Esophagus muscularis mucosa (tissue), 4 donors: ENCODE measurements around the gene SHTN1. TPM values are rescaled to one million over a fixed set of nuclear protein-coding genes. Genes with fewer than 3 reads are reported as not detected.

ENCODE experiments used
- DNase-seq: peaks from one replicate; pipeline ENCODE4 v3.0.0-alpha.2; 2017; ENCODE audit errors: extremely low spot score
- H3K27ac ChIP-seq, 4 donors: fragments of 200-600 bp; sonication (generic); replicated peaks in 1 of 4; 1 replicate in 3 of 4; 2 replicates in 1 of 4; pipeline ENCODE4 v1.5.1; 2016 to 2019; ENCODE audit warnings: mild to moderate bottlenecking in 1 of 4
- H3K27me3 ChIP-seq, 4 donors: fragments of 200-600 bp; sonication (generic); one replicate each; pipeline versions ENCODE4 v1.5.1 to v1.6.0; 2016 to 2019
- H3K36me3 ChIP-seq, 4 donors: fragments of 200-600 bp; sonication (generic); one replicate each; pipeline ENCODE4 v1.5.1; 2016 to 2019
- H3K4me1 ChIP-seq, 4 donors: fragments of 200-600 bp; sonication (generic); one replicate each; pipeline ENCODE4 v1.5.1; 2016 to 2019
- H3K4me3 ChIP-seq, 4 donors: fragments of 200-600 bp; sonication (generic); 1 replicate in 2 of 4; 2 replicates in 2 of 4; pipeline ENCODE4 v1.5.1; 2016 to 2019; ENCODE audit warnings: mild to moderate bottlenecking in 4 of 4, moderate library complexity in 1 of 4
- H3K9me3 ChIP-seq, 4 donors: fragments of 200-600 bp; sonication (generic); 1 replicate in 3 of 4; 2 replicates in 1 of 4; pipeline ENCODE4 v1.5.1; 2016 to 2019
- EP300 ChIP-seq: sonication (generic); formaldehyde crosslinking; IDR thresholded peaks from one replicate; pipeline ENCODE4 v1.6.1; 2017; ENCODE audit warnings: antibody characterized with exemption
- POLR2A ChIP-seq: fragments of 450-650 bp; IDR thresholded peaks from one replicate; pipeline ENCODE4 v1.6.1; 2017; ENCODE audit warnings: antibody characterized with exemption, moderate library complexity, mild to moderate bottlenecking, low read depth
- POLR2AphosphoS5 ChIP-seq, 2 donors: sonication (generic); formaldehyde crosslinking; IDR thresholded peaks; one replicate each; pipeline ENCODE4 v1.6.1; 2017; ENCODE audit warnings: antibody characterized with exemption in 2 of 2
- WGBS: methylation state at CpG from one replicate; pipeline ENCODE4 v1.1.5; 2018; 5-methylcytosine and 5-hydroxymethylcytosine counted together
- intact Hi-C: fragments of 100-400 bp; cut with DNase I; formaldehyde crosslinking; loops from one replicate; pipeline ENCODE4 v1.15.1; 2023
- total RNA-seq, 4 donors: library from RNA; depleted of rRNA; stranded (reverse); fragments of >200 nt; gene quantifications; one replicate each; pipeline versions ENCODE4 v1.1.0 to v1.2.1, GENCODE V29; 2016
- TF ChIP-seq, protein P1 (sequence below), 3 experiments: fragments of 200-600 bp in 2 of 3; fragments of 450-650 bp in 1 of 3; sonication (generic) in 2 of 3; IDR thresholded peaks; one replicate each; pipeline ENCODE4 v1.5.1; 2017 to 2019; ENCODE audit warnings: antibody characterized with exemption in 3 of 3, mild to moderate bottlenecking in 2 of 3, moderate library complexity in 1 of 3

SHTN1 gene
- total RNA-seq, 4 donors from 2014 or later = 3.5 to 8.6 (median 6.1) TPM

DNA sequence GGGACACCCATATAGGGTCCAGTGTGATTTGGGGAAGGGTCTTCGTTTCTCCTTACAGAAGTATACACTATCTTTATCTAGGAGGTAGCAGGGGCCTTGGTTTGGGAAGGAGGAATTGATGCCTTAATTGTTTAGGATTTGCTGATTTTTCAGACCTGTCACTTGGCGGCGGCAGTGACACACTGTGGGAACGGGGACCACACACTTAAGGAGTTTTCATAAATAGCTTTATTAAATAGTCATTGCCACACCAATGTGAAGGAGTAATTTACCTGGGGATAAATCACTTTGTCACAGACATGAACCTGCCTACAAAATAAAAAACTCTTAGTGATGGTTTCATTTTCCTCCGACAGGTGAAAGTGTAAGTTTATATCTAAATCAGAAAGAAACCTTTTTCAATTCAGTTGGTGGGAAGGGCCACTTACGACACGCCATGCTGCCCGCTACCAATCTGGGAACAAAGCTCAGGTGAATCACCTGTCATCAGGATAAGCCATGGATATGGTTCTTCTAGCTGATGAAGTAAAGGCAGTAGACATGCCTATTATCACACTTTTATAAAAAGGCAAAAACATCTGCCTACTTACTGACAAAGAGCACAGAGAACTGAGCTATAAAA lies 168.0 kb downstream of the SHTN1 start:
- no peaks in the 10 kb centered on the region for H3K4me1 ChIP-seq
- TF ChIP-seq, protein P1, sequence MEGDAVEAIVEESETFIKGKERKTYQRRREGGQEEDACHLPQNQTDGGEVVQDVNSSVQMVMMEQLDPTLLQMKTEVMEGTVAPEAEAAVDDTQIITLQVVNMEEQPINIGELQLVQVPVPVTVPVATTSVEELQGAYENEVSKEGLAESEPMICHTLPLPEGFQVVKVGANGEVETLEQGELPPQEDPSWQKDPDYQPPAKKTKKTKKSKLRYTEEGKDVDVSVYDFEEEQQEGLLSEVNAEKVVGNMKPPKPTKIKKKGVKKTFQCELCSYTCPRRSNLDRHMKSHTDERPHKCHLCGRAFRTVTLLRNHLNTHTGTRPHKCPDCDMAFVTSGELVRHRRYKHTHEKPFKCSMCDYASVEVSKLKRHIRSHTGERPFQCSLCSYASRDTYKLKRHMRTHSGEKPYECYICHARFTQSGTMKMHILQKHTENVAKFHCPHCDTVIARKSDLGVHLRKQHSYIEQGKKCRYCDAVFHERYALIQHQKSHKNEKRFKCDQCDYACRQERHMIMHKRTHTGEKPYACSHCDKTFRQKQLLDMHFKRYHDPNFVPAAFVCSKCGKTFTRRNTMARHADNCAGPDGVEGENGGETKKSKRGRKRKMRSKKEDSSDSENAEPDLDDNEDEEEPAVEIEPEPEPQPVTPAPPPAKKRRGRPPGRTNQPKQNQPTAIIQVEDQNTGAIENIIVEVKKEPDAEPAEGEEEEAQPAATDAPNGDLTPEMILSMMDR (IDR thresholded peaks at IDR 0.05) = no peak
- TF ChIP-seq POLR2AphosphoS5 (IDR thresholded peaks at IDR 0.05) = no peak
- TF ChIP-seq EP300 = no peak
- no peak for TF ChIP-seq POLR2A
- H3K36me3 ChIP-seq = peaks cover 0 to 20% (median 2%) of the 10 kb centered on the region in 4 donors
- H3K4me3 ChIP-seq = no peak overlapping the region
- H3K9me3 ChIP-seq = no peaks in the 10 kb centered on the region
- intact Hi-C loops = no loop called here
- H3K27ac ChIP-seq = no peak overlapping the region
- DNase-seq = peak; percentile 57
- no peaks in the 10 kb centered on the region for H3K27me3 ChIP-seq
- 80% methylated on average over 8 of the region's 8 CpGs for WGBS

DNA sequence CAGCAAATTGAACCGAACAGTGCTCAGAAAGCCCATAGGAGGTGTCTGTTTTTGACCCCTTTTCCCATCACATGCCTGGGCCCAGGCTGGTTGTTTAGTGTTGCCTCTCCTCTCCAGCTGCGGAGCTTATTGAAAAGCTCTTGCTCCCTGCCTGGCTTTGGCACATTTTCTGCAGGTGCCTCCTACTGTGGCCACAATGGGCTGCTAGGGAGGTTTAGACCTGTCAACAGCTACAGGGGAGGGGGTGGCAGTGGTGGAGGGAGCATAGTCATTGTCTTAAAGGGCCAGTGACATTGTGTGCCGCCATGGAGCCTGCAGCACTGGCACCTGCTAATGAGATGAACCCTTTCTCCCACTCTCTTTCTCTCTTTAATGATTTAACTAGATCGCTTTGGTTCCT lies 168.9 kb downstream of the SHTN1 start:
- WGBS = 74% methylated on average over 4 of the region's 4 CpGs
- peak; percentile 83 for DNase-seq
- peaks cover 0 to 27% (median 2%) of the 10 kb centered on the region in 4 donors for H3K36me3 ChIP-seq
- intact Hi-C loops = no loop called here
- no peaks in the 10 kb centered on the region for H3K4me1 ChIP-seq
- H3K27me3 ChIP-seq = no peaks in the 10 kb centered on the region
- H3K4me3 ChIP-seq = no peak overlapping the region
- no peak overlapping the region for H3K27ac ChIP-seq
- TF ChIP-seq POLR2A (no peak), POLR2AphosphoS5 (IDR thresholded peaks at IDR 0.05) (no peak), EP300 (no peak)
- TF ChIP-seq, protein P1 (IDR thresholded peaks at IDR 0.05) = no peak
- no peaks in the 10 kb centered on the region for H3K9me3 ChIP-seq

DNA sequence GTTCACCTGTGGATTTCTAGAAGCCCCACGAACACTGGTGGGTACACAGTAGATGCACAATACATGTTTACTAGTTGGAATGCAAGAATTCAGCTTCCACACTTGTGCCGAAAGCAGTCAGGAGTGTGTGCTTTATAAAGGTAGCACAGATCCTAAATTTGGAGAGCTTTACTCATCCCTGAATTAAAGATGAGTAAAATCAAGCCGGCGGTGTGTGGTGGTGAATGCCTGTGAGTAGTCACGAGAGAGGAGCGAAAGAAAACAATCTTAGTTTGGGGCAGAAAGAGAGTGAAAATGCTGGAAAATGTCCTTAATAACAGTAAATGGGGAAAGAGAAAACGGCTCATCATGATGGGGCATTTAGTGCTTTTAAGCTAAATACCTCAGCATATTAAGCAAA lies 169.3 kb downstream of the SHTN1 start:
- 69% methylated on average over 7 of the region's 7 CpGs for WGBS
- H3K4me3 ChIP-seq = no peak overlapping the region
- TF ChIP-seq, protein P1 (IDR thresholded peaks at IDR 0.05) = no peak
- TF ChIP-seq POLR2A = no peak
- TF ChIP-seq POLR2AphosphoS5 (IDR thresholded peaks at IDR 0.05) = no peak
- no peak for TF ChIP-seq EP300

DNA sequence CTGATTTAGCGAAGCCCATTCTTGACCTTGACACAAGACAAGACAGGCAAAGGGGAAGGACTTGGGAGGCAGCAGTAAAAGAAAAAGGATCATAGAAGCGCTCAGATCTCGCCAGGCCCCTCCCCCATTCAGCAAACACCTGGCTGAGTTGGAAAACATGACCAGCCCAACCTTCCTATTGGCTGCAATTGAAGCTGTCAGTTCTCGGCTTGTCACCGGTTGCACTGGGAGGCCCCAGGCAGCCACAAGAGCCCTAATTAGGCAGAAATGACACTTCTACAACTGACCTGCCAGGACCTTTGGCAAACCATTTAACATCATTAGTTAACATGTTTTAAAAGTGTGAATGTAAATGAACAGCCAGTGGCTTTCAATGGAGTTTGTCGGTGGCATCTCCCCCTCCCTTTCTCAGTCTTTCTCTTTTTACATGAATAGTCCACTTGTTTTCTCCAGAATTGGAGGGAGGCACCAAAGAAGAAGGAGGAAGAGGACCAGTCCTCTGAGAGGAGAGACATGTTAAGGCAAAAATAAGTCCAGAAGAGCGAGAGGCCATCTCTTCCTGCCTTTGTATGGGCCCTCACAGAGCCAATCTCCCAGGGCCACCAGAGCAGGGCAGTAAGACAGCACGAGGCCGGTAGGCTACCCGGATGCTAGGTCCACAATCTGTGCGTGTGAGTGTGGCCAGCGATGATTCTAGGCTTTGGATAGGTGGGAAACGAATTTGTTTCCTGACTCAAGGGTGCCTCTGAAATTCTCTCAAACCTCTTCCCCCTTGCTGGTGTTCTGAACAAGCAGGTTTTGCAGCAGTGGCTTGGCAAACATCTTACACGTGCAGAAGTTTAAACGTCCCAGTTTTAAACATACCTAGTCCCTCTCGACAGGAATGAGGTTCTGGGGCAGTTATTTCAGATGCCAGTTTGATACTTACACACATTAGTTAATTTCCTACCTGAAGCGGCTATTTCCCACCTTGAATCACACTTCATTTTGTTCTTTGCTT lies 170.7 kb downstream of the SHTN1 start:
- intact Hi-C loops = no loop called here
- peaks cover 0 to 34% (median 2%) of the 10 kb centered on the region in 4 donors for H3K36me3 ChIP-seq
- no peaks in the 10 kb centered on the region for H3K27me3 ChIP-seq
- 76% methylated on average over 17 of the region's 17 CpGs for WGBS
- H3K4me3 ChIP-seq = no peak overlapping the region
- H3K27ac ChIP-seq = no peak overlapping the region
- peak; percentile 66 for DNase-seq
- H3K9me3 ChIP-seq = no peaks in the 10 kb centered on the region
- TF ChIP-seq POLR2A (no peak), EP300 (no peak), POLR2AphosphoS5 (IDR thresholded peaks at IDR 0.05) (no peak)
- TF ChIP-seq, protein P1 (IDR thresholded peaks at IDR 0.05) = no peak
- no peaks in the 10 kb centered on the region for H3K4me1 ChIP-seq

More for the DNA sequence above, 169.3 kb downstream of the SHTN1 start:
- no peak for DNase-seq
- Histone ChIP-seq H3K4me1 (no peaks in the 10 kb centered on the region), H3K27me3 (no peaks in the 10 kb centered on the region), H3K9me3 (no peaks in the 10 kb centered on the region), H3K36me3 (peaks cover 0 to 27% (median 2%) of the 10 kb centered on the region in 4 donors), H3K27ac (no peak overlapping the region)
- intact Hi-C loops = no loop called here
